CD4-positive, CD25-positive, alpha-beta regulatory T cell (primary cell): ENCODE results near the gene PPM1F. TPM values are rescaled to one million over a fixed set of nuclear protein-coding genes. Genes with fewer than 3 reads are reported as not detected.
A peak's percentile ranks its signal among the peaks of the same experiment; 100 is the strongest.

Source experiments
- ATAC-seq, 2 donors: fragments of 150-1000 bp; cut with Tn5 transposase; one replicate each; pipeline ENCODE4 v1.10.0; 2021; ENCODE audit warnings: low read depth in 2 of 2, moderate number of reproducible peaks in 2 of 2, moderate library complexity in 1 of 2
- DNase-seq, 3 donors: peaks; one replicate each; pipeline versions ENCODE4 v3.0.0 to v3.0.0-alpha.2; 2012 to 2022; ENCODE audit warnings: mixed read lengths in 1 of 3
- H3K27ac ChIP-seq: one replicate; pipeline ENCODE4 v1.7.0; 2013; ENCODE audit warnings: mild to moderate bottlenecking, low read length; ENCODE audit not compliant: insufficient read depth, poor library complexity, severe bottlenecking
- H3K27me3 ChIP-seq: one replicate; pipeline ENCODE4 v1.7.0; 2013; ENCODE audit warnings: low read length; ENCODE audit not compliant: control insufficient read depth, insufficient read depth
- H3K36me3 ChIP-seq: one replicate; pipeline ENCODE4 v1.7.0; 2013; ENCODE audit warnings: mild to moderate bottlenecking, low read length, moderate library complexity; ENCODE audit not compliant: control insufficient read depth, insufficient read depth
- H3K4me1 ChIP-seq: 2 replicates; pipeline ENCODE4 v1.7.0; 2013; ENCODE audit warnings: mild to moderate bottlenecking, low read length; ENCODE audit not compliant: insufficient read depth, control insufficient read depth, poor library complexity, severe bottlenecking
- H3K4me3 ChIP-seq: one replicate; pipeline ENCODE4 v1.7.0; 2013; ENCODE audit warnings: low read depth, mild to moderate bottlenecking, low read length, moderate library complexity
- H3K9me3 ChIP-seq, 2 experiments: 1 replicate in 1 of 2; 2 replicates in 1 of 2; pipeline ENCODE4 v1.7.0; 2013; ENCODE audit warnings: low read length in 2 of 2, mild to moderate bottlenecking in 1 of 2, moderate library complexity in 1 of 2; ENCODE audit not compliant: control insufficient read depth in 2 of 2
- H3K27ac Mint-ChIP-seq, 3 donors: one replicate each; pipeline ENCODE4 v1.8.0; 2020 to 2022; ENCODE audit warnings: mild to moderate bottlenecking in 3 of 3, mixed read lengths in 3 of 3, moderate library complexity in 2 of 3
- H3K27me3 Mint-ChIP-seq: one replicate; pipeline ENCODE4 v1.8.0; 2022; ENCODE audit warnings: mild to moderate bottlenecking, mixed read lengths
- H3K36me3 Mint-ChIP-seq: one replicate; pipeline ENCODE4 v1.8.0; 2020; ENCODE audit warnings: mixed read lengths
- H3K4me1 Mint-ChIP-seq, 4 donors: one replicate each; pipeline ENCODE4 v1.8.0; 2020 to 2022; ENCODE audit warnings: mixed read lengths in 4 of 4, mild to moderate bottlenecking in 1 of 4
- H3K4me3 Mint-ChIP-seq, 4 donors: one replicate each; pipeline ENCODE4 v1.8.0; 2020 to 2022; ENCODE audit warnings: mild to moderate bottlenecking in 4 of 4, mixed read lengths in 4 of 4, moderate library complexity in 3 of 4
- H3K9me3 Mint-ChIP-seq, 7 donors: one replicate each; pipeline ENCODE4 v1.8.0; 2020 to 2022; ENCODE audit warnings: mixed read lengths in 7 of 7, mild to moderate bottlenecking in 3 of 7, moderate library complexity in 2 of 7
- polyA plus RNA-seq, 4 donors: library from polyadenylated mRNA; unstranded; fragments of 300-500 nt; fragmentation: Illumina TruSeq; gene quantifications; one replicate each; pipeline ENCODE4 v1.2.3, GENCODE V29; 2021
- total RNA-seq: library from RNA; stranded (reverse); gene quantifications from one replicate; pipeline ENCODE4 v1.2.3, GENCODE V29; 2022

PPM1F gene
- total and polyA plus RNA-seq, 5 donors from 2014 or later: 5.6 to 19.6 (median 7.1) TPM

GRCh38 chr22:21967693-21968271 lies 15.1 kb upstream of the PPM1F start:
- H3K27ac ChIP-seq: no peak overlapping the region
- H3K36me3 Mint-ChIP-seq: peaks cover 36% of the 10 kb centered on the region

GRCh38 chr22:21966643-21967516 lies 14.2 kb upstream of the PPM1F start:
- ATAC-seq (no peak), DNase-seq (no peak)
- Histone ChIP-seq H3K36me3 (peaks cover 84% of the 10 kb centered on the region), H3K9me3 (no peaks in the 10 kb centered on the region), H3K4me1 (no peaks in the 10 kb centered on the region), H3K27ac (no peak overlapping the region), H3K4me3 (no peak overlapping the region), H3K27me3 (no peaks in the 10 kb centered on the region)
- H3K27ac Mint-ChIP-seq: peak overlapping the region in 1 of 3 donors; percentile 16
- no peaks in the 10 kb centered on the region for H3K27me3 Mint-ChIP-seq
- H3K36me3 Mint-ChIP-seq: peaks cover 34% of the 10 kb centered on the region
- no peaks in the 10 kb centered on the region for H3K4me1 Mint-ChIP-seq
- H3K4me3 Mint-ChIP-seq: no peak overlapping the region
- H3K9me3 Mint-ChIP-seq: no peaks in the 10 kb centered on the region

More at GRCh38 chr22:21967693-21968271, 15.1 kb upstream of the PPM1F start:
- no peaks in the 10 kb centered on the region for H3K4me1 ChIP-seq
- no peaks in the 10 kb centered on the region for H3K9me3 Mint-ChIP-seq
- H3K27ac Mint-ChIP-seq: no peak overlapping the region
- ATAC-seq (no peak), DNase-seq (no peak)
- no peaks in the 10 kb centered on the region for H3K27me3 Mint-ChIP-seq
- no peak overlapping the region for H3K4me3 ChIP-seq
- H3K4me1 Mint-ChIP-seq: no peaks in the 10 kb centered on the region
- no peaks in the 10 kb centered on the region for H3K27me3 ChIP-seq
- peaks cover 82% of the 10 kb centered on the region for H3K36me3 ChIP-seq
- H3K4me3 Mint-ChIP-seq: no peak overlapping the region
- H3K9me3 ChIP-seq: no peaks in the 10 kb centered on the region

GRCh38 chr22:21965762-21966288 lies 13.2 kb upstream of the PPM1F start:
- Mint-ChIP-seq H3K4me3 (no peak overlapping the region), H3K36me3 (peaks cover 34% of the 10 kb centered on the region), H3K27ac (no peak overlapping the region), H3K4me1 (no peaks in the 10 kb centered on the region), H3K9me3 (no peaks in the 10 kb centered on the region), H3K27me3 (no peaks in the 10 kb centered on the region)
- H3K27ac ChIP-seq: no peak overlapping the region
- DNase-seq: no peak
- H3K27me3 ChIP-seq: no peaks in the 10 kb centered on the region
- peaks cover 76% of the 10 kb centered on the region for H3K36me3 ChIP-seq
- H3K4me3 ChIP-seq: no peak overlapping the region
- no peak for ATAC-seq
- no peaks in the 10 kb centered on the region for H3K9me3 ChIP-seq
- H3K4me1 ChIP-seq: no peaks in the 10 kb centered on the region

- H3K27me3 Mint-ChIP-seq: no peaks in the 10 kb centered on the region
- H3K9me3 Mint-ChIP-seq: no peaks in the 10 kb centered on the region
- Histone ChIP-seq H3K4me1 (no peaks in the 10 kb centered on the region), H3K36me3 (peaks cover 69% of the 10 kb centered on the region), H3K4me3 (no peak overlapping the region), H3K9me3 (no peaks in the 10 kb centered on the region), H3K27me3 (no peaks in the 10 kb centered on the region), H3K27ac (no peak overlapping the region)
- no peak overlapping the region for H3K27ac Mint-ChIP-seq
- no peaks in the 10 kb centered on the region for H3K4me1 Mint-ChIP-seq
- H3K36me3 Mint-ChIP-seq: peaks cover 30% of the 10 kb centered on the region
- no peak overlapping the region for H3K4me3 Mint-ChIP-seq
- no peak for DNase-seq
- no peak for ATAC-seq
Measured at GRCh38 chr22:21964918-21965484, 12.4 kb upstream of the PPM1F start.

DNA sequence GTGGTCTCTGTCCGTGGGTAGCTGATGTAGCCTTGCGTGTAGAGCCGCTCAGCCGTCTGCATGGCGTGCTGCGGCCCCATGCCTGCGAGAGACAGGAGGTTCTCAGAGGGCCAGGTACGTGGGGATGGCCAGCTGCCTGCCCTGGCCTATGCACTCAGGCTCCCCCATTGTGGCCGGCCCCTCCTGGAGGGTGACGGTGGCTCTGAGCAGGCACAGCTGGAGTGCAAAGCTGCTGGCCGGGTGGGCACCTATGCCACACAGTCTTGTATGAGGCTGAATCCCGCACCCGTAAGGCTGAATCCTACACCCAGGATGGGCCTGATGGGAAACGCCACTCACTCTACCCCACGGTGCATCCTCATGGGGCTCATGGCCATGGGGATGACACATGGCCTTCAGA lies 11.6 kb upstream of the PPM1F start:
- Histone ChIP-seq H3K27me3 (no peaks in the 10 kb centered on the region), H3K4me1 (no peaks in the 10 kb centered on the region), H3K27ac (no peak overlapping the region), H3K36me3 (peaks cover 67% of the 10 kb centered on the region), H3K4me3 (no peak overlapping the region), H3K9me3 (no peaks in the 10 kb centered on the region)
- no peaks in the 10 kb centered on the region for H3K27me3 Mint-ChIP-seq
- H3K4me3 Mint-ChIP-seq: no peak overlapping the region
- DNase-seq (no peak), ATAC-seq (no peak)
- H3K27ac Mint-ChIP-seq: no peak overlapping the region
- no peaks in the 10 kb centered on the region for H3K9me3 Mint-ChIP-seq
- H3K36me3 Mint-ChIP-seq: peaks cover 34% of the 10 kb centered on the region
- H3K4me1 Mint-ChIP-seq: no peaks in the 10 kb centered on the region

- DNase-seq (no peak), ATAC-seq (no peak)
- H3K4me3 ChIP-seq: no peak overlapping the region
- no peak overlapping the region for H3K27ac ChIP-seq
- H3K9me3 Mint-ChIP-seq: no peaks in the 10 kb centered on the region
- H3K4me1 Mint-ChIP-seq: no peaks in the 10 kb centered on the region
- peaks cover 65% of the 10 kb centered on the region for H3K36me3 ChIP-seq
- H3K9me3 ChIP-seq: no peaks in the 10 kb centered on the region
- H3K4me3 Mint-ChIP-seq: no peak overlapping the region
- H3K27ac Mint-ChIP-seq: no peak overlapping the region
- peaks cover 31% of the 10 kb centered on the region for H3K36me3 Mint-ChIP-seq
- H3K27me3 Mint-ChIP-seq: no peaks in the 10 kb centered on the region
- H3K27me3 ChIP-seq: no peaks in the 10 kb centered on the region
- H3K4me1 ChIP-seq: no peaks in the 10 kb centered on the region
Measured at GRCh38 chr22:21963790-21964211, 11.2 kb upstream of the PPM1F start.

DNA sequence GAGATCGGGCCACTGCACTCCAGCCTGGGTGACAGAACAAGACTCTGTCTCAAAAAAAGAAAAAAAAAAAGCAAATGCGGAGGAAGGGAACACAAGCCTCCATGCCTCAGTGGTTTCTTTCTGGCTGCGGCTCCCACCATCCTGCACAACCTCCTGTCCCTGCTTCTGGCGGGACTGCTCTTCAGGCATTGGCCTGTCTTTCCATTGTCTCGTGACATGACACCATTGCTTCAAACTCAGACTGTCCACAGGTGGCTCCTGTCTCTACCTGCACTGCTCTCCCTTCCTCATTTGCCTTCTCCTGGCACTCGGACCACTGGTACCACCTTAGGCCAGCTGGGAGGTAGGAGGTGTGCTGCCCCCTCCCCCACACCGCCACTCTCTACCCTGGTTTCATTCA lies 10.6 kb upstream of the PPM1F start:
- no peaks in the 10 kb centered on the region for H3K27me3 Mint-ChIP-seq
- no peaks in the 10 kb centered on the region for H3K9me3 Mint-ChIP-seq
- DNase-seq: no peak
- Histone ChIP-seq H3K9me3 (no peaks in the 10 kb centered on the region), H3K27ac (no peak overlapping the region), H3K36me3 (peaks cover 65% of the 10 kb centered on the region), H3K27me3 (no peaks in the 10 kb centered on the region), H3K4me3 (no peak overlapping the region), H3K4me1 (no peaks in the 10 kb centered on the region)
- no peak for ATAC-seq
- no peak overlapping the region for H3K27ac Mint-ChIP-seq
- peaks cover 26% of the 10 kb centered on the region for H3K36me3 Mint-ChIP-seq
- H3K4me3 Mint-ChIP-seq: peak overlapping the region in 1 of 4 donors; percentile 73
- no peaks in the 10 kb centered on the region for H3K4me1 Mint-ChIP-seq
